GM21529 (cell line): ENCODE data around the gene MFN2.
A peak's percentile ranks its signal among the peaks of the same experiment; 100 is the strongest.
"Not testable (repeated sequence)": the region's sequence is repeated elsewhere in the genome, so short reads cannot be mapped to it uniquely, and the experiment has no call there.

ENCODE experiments used
- ATAC-seq: cut with Tn5 transposase; IDR thresholded peaks from one replicate; pipeline ENCODE4 v1.9.1; 2021; ENCODE audit not compliant: unreplicated experiment

Gene MFN2

DNA sequence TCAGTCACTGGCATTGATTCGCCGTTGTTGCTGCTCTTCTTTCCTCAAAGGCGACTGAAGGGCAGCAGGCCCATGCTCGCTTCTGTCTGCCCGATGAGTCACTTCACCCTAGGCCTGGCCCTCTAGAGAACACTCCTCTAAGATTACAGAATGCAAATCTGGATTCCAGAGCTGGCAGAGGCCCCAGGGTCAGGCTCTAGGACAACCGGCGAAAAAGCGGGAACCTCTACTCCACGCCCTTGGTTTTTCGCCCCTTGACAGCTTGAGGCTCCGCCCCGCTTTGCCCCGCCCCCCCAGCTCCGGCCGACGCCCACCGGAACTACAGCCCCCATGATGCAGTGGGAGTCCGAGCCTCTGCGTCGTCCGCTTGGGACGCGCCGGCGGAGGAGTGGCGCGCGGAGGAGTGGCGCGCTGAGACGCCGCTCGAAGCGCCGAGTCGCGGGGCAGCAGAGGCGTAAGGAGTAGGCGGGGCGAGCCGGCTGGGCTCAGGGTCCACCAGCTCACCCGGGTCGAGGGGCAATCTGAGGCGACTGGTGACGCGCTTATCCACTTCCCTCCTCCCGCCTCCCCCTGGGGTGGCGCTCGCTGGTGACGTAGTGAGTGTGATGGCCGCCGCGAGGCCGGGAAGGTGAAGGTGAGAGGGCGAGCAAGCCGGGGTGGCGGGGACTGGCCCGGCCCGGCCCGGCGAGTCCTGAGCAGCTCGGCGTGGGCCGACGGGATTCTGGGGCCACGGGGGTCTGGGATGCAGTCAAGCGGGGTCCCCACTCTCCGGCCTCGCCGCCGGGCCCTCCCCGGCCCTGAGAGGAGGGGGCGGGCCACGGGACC, at the start of gene MFN2:
Gene MFN2 (plus strand): TSS at position 594 of the 825 bp plus-strand sequence. CDS start 8,725 bp downstream, outside the sequence.
- ATAC-seq = peak; percentile 89

DNA sequence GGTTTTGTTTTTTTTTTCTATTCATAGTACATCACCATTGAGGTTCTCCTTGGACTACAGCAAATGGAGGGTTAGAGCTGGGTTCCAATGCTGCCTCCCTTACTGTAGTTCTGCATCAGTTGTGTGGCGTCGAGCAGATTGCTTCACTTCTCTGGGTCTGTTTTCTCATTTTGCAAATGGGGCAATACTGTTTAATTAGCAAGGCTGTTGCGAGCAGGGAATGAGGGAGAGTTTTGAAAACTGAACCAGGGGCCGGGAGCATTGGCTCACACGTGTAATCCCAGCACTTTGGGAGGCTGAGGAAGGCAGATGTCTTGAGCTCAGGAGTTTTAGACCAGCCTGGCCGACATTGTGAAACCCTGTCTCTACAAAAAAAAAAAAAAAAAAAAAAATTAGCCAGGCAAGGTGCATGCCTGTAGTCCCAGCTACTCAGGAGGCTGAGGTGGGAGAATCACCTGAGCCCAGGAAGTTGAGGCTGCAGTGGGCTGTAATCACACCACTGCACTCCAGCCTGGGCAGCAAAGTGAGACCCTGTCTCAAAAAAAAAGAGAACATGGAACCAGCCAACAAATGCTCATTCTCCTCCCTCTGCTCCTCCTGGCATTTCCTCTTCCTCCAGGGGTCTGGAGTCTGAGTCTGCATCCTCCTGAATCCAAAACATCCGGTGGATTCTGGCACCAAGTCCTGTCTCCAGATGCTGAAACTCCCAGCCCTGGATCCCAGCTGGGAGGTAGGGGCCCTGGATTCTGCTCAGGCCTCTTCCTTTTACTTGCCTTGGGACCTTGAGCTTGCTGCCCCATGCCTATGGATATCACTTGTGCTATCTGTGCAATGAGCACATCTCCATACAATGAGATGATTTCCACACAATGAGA, 49.4 kb upstream of the MFN2 start:
- ATAC-seq = no peak

DNA sequence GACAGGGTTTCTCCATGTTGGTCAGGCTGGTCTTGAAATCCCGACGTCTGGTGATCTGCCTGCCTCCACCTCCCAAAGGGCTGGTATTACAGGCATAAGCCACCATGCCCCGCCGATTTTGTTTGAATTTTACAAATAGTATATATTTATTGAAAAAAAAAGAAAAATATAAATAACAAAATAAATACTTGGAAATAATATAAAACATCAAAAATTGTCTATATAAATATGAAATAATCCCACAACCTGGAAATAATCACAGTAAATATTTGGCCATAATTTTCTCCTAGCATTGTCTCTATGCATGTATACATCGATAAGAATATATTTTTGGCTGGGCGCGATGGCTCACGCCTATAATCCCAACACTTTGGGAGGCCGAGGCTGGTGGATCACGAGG, 48.4 kb upstream of the MFN2 start:
- no peak for ATAC-seq

DNA sequence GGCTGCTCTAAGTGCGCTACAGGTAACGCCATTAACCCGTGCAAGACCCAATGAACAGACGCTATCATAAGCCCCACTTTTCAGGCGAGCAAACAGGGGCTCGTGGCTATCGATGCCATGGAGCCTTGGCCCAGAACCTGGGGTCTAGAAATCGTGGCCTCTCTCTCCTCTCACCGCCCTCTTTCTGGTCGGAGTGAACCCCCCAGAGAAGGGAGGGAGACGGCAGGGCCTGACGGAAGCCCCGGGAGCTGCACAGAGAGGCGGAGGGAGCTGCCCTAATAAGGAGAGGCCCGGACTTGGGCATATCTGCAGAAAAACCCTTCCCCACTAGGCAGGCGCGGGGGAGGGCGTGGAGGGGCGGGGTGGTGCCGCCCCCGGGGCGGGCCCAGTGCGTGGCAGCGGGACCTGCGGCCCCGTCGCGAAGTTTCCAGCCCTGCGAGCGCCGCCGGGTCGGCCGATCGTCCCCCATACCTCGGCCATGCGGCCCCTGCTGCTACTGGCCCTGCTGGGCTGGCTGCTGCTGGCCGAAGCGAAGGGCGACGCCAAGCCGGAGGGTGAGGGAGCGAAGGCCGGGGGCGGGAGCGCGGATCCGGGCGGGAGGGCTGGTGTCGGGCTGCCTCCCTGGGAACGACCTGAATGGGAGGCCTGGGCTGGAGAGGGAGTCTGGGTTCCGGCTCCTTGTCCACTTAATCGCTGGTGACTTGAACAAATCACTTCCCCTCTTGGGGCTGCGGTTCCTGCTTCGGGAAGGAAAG, 45.8 kb upstream of the MFN2 start, which contains the start of gene PLOD1:
Gene PLOD1 (plus strand): TSS at position 416 of the 755 bp plus-strand sequence. CDS start 63 bp downstream, at position 479.
- ATAC-seq = peak; percentile 89

DNA sequence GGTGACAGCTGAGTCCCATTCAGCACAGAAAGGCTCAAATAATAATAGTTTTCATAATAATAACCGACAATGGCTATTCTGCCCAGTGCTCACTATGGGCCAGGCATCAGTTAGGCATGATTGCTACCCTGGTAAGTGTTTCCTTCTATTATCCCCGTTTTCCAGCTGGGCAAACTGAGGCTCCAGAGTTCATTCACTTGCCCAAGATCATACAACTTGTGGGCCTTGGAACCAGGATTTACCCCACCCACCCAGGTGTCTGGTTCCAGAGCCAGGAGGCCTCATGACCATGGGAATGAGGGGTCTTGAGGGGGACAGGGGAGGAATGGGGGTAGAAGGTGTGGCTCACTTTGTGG, 45.2 kb upstream of the MFN2 start:
- no peak for ATAC-seq

DNA sequence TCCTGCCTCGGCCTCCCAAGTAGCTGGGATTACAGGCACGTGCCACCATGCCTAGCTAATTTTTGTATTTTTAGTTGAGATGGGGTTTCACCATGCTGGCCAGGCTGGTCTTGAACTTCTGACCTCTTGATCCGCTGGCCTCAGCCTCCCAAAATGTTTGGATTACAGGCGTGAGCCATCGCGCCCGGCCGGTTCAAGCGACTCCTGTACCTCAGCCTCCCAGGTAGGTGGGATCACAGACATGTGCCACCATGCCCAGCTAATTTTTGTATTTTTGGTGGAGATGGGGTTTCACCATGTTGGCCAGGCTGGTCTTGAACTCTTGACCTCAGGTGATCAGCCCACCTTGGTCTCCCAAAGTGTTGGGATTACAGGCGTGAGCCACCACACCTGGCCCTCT, 44.5 kb upstream of the MFN2 start:
- ATAC-seq = not testable (repeated sequence)

DNA sequence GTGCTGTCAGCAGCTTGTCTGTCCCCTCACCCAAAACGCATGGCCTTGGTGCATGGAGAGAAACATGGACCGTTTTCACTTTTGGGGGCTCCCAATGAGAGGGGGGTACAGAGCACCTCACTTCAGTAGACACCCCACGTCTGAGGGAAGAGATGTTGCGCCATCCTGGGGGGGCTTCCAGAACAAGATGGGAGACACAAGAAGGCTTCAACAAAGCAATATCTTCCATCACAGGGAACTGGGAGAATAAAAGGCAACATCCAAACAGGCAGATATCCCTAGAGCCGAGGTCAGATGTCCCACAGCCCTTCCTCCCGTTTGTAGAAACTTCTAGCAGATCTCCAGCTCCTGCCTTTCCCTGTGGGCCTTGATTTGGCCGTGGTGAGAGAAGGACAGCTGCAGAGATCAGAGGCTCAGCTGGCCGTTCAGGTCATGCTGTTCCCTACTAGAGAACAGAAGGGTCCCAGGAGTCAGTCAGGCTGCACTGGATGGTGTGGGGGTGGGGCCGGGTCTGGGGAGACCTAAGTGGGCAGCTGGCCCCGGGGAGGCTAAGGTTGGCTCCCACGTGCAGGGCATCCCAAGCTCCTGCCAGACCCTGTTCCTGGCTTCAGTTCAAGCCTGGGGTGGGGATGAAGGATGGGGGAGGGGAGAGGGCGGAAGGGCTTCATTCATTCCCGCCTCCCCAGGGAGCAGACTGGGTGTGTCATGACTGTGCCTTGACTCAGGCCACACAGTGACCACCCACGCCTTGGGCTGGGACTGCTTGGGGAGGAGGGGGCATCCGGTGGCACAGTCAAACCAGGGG, 41.3 kb upstream of the MFN2 start:
- no peak for ATAC-seq

DNA sequence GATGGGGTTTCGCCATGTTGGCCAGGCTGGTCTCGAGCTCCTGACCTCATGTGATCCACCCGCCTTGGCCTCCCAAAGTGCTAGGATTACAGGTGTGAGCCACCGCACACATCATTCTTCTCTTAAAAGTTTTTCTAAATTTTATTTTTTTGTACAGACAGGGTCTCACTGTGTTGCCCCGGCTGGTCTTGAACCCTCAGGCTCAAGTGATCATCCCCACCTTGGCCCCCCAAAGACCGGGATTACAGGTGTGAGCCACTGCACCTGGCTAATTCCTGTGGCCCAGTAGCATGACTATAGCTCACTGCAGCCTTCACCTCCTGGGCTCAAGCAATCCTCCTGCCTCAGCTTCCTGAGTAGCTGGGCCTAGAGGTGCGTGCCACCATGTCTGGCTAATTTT, 40.5 kb upstream of the MFN2 start:
- not testable (repeated sequence) for ATAC-seq

DNA sequence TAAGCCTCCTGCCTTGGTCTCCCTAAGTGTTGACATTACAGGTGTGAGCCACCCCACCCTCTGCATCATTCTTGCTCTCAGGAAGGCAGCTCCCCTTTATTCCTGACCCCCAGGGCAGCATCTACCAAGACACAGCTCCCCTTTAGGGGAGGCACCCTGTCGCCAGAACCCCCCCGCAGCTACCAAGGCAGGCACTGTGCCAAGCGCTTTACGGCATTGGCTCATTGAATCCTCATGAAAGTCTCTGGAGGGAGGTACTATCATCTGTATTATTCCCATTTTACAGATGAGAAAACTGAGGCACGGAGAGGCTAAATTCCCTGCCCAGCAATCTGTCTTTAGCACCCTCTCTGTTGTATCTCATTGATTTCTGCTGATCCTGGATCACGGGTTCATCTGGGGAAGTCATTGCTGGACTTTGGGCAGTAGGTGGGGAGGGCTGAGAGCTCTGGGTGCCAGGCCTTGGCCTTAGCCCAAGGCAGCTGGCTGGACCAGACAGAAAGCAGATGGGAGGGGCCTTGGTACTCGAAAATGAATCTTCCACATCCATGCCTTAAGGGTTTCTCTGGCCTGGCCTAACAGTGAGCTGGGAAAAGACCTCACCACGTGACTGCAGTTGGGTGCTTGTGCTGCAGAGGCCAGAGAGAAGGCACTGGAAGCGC, 39.9 kb upstream of the MFN2 start:
- no peak for ATAC-seq

DNA sequence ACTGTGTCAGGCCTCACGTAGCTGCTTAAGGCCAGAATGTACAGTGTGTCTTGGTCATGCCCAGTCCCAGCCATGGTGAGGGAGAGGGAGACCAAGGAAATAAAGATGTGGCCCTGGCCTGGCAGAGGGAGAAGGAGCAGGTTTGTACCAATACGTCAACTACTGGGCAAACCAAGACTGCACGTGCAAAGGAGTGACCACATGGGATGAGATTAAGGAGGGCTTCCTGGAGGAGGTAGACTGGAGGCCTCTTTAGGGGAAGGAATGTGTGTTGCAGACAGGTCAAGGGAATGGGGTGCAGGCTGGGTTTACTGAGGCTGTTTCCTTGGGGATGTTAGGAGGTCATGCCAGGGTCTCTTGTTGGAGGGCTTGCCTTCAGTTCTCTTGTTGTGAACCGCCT, 38.0 kb upstream of the MFN2 start:
- ATAC-seq = no peak

DNA sequence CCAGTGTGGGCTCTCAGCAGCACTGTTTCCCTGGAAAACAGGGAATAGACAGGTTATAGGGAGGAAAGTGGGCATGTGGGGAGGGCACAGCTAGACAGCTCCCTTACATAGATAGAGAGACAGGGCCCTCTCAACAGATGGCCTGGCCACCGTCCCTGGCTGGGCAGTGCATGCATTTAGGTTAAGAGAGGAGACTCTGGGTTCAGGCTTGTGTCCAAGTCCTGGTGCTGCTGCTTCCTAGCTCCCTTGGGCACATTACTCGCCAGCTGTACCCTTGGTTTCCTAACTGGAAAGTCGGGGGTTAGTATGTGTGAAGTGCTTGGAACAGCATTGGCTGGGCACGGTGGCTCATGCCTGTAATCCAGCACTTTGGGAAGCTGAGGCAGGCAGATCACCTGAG, 36.6 kb upstream of the MFN2 start:
- ATAC-seq = no peak

DNA sequence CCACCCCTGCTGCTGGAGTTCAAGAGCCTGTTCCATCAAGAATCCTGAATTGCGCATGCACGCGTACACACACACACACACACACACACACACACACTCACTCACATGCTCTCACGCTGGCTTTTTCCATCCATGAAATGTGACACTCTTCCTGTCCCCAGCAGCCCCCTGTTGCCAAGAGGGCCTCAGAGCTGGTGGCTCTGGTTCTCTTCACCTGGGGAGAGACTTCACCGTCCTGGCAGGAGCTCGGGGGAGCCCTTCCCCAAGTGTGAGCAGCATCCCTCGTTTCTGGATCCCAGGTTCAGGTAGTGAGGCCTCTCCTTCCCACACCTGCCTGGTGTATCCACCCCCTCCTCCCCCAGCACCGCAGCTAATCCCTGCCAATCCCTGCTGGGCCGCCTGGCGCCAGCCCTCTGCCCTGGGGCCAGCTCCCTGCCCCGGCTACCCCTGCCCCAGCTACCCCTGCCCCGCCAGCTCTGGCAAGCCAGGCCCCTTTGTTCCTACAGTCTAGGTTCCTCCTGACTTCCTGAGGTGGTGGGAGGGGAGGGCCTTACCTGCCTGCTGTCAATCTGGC, 35.8 kb upstream of the MFN2 start:
- no peak for ATAC-seq

DNA sequence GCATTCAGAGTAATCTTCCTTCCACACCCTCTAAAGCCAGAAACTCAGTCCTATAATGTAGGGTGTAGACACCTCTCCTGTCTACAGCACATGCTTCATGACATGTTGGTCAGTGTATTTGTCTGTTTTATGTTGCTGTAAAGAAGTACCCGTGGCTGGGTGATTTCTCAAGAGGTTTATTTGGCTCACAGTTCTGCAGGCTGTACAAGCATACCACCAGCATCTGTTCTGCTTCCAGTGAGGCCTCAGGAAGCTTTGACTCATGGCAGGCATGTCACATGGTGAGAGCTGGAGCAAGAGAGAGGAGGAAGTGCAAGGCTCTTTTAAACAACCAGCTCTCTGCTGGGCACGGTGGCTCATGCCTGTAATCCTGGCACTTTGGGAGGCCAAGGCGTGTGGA, 33.6 kb upstream of the MFN2 start:
- ATAC-seq = no peak

DNA sequence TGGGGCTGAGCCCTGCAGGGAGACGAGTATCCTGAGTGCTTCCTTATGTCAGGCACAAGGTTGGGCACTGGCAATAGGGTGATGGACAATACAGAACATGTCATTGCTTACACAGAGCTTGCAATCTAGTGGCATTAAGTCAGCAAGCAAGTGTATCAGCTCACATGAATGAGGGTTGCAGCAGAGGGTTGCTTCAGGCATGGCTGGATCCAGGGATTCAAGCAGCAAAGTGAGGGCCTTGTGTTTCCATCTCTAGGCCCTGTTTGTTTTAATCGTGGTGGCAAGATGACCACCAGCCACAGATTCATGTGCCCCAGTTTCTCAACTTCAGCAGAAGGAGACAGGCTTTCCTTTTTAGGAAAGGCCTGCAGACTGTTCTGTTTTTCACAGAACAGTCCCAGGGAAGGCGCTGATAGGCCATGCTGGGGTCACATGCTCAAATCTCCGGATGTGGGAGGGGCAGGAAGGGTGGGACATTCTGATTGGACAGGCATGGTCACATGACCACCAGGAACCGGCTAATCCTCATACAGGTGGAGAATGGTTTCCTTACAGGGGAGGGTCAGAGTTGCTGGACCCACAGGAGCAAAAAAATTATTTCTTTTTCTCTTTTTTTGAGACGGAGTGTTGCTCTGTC, 31.3 kb upstream of the MFN2 start:
- no peak for ATAC-seq

DNA sequence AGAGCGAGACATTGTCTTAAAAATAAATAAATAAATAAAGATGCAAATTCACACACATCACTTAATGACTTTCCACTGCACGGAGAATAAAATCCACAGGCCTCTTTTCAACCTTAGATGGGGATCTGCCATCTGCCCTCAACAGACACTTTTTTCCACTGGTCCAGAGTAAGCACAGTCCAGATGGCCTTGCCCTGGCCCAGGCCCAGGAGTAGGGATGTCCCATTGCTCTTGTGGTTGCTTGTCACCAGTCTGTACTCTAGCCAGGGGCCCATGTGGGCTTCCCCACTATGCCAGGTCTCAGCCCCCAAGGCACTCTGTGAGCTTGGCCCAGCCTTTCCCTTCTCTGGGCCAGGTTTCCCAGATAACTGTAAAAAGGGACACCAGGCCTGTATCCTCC, 28.3 kb upstream of the MFN2 start:
- no peak for ATAC-seq

DNA sequence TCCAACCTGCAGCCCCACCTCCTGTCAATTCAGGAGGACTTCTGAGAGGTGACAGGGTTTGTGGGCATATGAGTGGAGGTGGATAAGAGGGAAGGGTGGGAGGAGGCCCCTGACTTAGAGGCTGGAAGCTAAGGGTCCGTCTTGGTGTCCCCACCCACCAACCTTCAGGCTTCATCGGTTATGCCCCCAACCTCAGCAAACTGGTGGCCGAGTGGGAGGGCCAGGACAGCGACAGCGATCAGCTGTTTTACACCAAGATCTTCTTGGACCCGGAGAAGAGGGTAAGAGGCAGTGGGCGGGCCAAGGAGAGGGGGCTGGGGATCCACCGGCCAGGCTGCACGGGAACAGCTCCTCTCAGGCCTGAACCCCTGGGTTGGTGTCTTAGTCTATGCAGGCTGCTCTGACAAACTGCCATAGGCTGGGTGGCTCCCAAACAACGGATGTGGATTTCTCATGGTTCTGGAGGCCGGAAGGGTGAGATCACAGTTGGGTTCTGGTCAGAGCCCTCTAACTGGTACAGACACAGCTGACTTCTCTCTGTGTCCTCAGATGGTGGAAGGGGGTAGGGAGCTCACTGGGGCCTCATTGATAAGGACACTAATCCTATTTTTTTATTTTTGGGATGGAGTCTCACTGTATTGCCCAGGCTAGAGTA, 27.7 kb upstream of the MFN2 start:
- ATAC-seq = no peak

DNA sequence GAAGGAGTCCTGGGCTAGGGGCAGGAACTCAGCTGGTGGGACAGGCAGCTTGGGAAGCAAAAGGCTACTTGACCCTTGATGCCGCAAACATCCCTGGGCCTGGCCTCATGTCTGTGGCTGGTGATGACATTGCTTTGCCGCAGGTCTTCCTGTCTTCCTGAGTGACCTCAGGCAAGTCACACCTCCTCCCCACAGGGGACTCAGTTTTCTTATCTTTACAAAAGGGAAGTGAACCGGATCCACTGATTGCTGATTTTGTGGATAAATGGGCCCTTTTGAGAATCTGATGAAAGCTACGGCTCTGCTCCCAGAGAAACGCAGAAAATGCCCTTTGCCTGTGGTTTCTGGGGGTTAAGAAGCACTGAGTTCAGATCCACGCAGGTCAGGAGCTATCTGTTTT, 25.0 kb upstream of the MFN2 start:
- no peak for ATAC-seq

DNA sequence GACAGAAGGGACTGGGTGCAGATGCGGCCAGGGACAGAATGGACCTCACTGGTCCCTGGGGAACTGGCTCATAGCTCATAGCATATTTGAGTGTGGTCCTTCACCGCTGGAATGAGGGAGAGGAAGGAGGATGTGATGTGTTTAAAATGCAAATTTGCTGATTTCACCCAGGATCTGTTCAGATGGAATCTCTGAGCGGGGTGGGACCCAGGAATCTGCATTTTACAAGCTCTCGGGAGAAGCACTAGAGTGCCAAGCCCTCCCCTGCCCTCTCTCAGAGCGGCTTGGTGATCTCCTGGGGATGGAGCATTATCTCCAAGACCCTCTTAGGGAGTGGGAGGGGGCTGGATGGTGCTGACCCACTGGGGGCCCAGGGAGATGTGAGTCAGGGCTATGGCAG, 22.8 kb upstream of the MFN2 start:
- ATAC-seq = no peak

DNA sequence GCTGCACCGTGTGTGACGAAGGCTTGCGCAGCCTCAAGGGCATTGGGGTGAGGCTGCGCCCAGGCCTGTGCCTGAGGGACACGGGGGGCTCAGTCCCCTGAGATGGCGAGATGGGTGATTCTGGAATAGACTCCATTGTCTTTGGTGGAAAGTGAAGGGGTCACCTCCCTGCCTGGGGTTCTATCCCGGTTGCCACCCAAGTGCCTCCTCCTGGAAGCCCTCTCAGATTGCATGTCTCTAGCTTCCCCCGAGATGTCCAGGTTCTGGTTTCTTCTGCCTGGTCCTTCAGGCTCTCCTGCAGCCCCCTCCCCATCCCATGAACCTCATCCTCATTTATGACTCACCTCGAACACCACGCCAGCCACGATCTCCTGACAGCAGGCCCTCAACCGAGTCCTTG, 22.3 kb upstream of the MFN2 start:
- no peak for ATAC-seq
